SHP77 treated with DMSO at 0.1 percent for 48 hours (cell line): ENCODE measurements around the gene TEX50.
"Not testable (repeated sequence)": the region's sequence is repeated elsewhere in the genome, so short reads cannot be mapped to it uniquely, and the experiment has no call there.

Experiments
- DNase-seq: peaks from one replicate; lab custom pipeline; 2025; lab: John Stamatoyannopoulos, UW

TEX50 gene

GRCh38 chr1:173635116-173635515, at the start of gene TEX50:
TSS of gene TEX50 (plus strand) at chr1:173635338. CDS start at chr1:173635522, 184 bp downstream.
- no peak for DNase-seq

GRCh38 chr1:173590557-173590956, 44.6 kb upstream of the TEX50 start:
- no peak for DNase-seq

- not testable (repeated sequence) for DNase-seq
Observed at GRCh38 chr1:173591138-173591537, 44.0 kb upstream of the TEX50 start.

GRCh38 chr1:173596097-173596825, 38.9 kb upstream of the TEX50 start:
- DNase-seq: no peak

- no peak for DNase-seq
Observed at GRCh38 chr1:173601588-173601987, 33.5 kb upstream of the TEX50 start.

GRCh38 chr1:173603056-173603591, 32.0 kb upstream of the TEX50 start, which contains the start of gene SLC9C2:
TSS of gene SLC9C2 (minus strand) at chr1:173603072. CDS start at chr1:173601776, 1,296 bp downstream.
- no peak for DNase-seq

- DNase-seq: no peak
Observed at GRCh38 chr1:173608503-173609216, 26.5 kb upstream of the TEX50 start.

GRCh38 chr1:173613086-173613485, 22.1 kb upstream of the TEX50 start:
- not testable (repeated sequence) for DNase-seq

GRCh38 chr1:173616859-173617258, 18.3 kb upstream of the TEX50 start:
- no peak for DNase-seq

- DNase-seq: no peak
Observed at GRCh38 chr1:173627269-173627668, 7.9 kb upstream of the TEX50 start.

- no peak for DNase-seq
Observed at GRCh38 chr1:173628888-173629287, 6.2 kb upstream of the TEX50 start.

GRCh38 chr1:173637236-173638042, 2.3 kb downstream of the TEX50 start:
- not testable (repeated sequence) for DNase-seq

- no peak for DNase-seq
Observed at GRCh38 chr1:173638043-173639021, 3.2 kb downstream of the TEX50 start.

- no peak for DNase-seq
Observed at GRCh38 chr1:173639102-173639501, 4.0 kb downstream of the TEX50 start.

GRCh38 chr1:173642450-173643139, 7.5 kb downstream of the TEX50 start:
- not testable (repeated sequence) for DNase-seq

- DNase-seq: no peak
Observed at GRCh38 chr1:173646656-173647055, 11.5 kb downstream of the TEX50 start.

GRCh38 chr1:173648880-173649605, 13.9 kb downstream of the TEX50 start:
- DNase-seq: no peak

GRCh38 chr1:173660306-173660705, 25.2 kb downstream of the TEX50 start:
- no peak for DNase-seq

GRCh38 chr1:173661271-173661670, 26.1 kb downstream of the TEX50 start:
- DNase-seq: no peak

GRCh38 chr1:173661763-173662162, 26.6 kb downstream of the TEX50 start:
- DNase-seq: no peak
